Fibroblast of skin of left biceps (primary cell): ENCODE data around the gene IQCE.
"Not testable (repeated sequence)": the region's sequence is repeated elsewhere in the genome, so short reads cannot be mapped to it uniquely, and the experiment has no call there.

Experiments
- DNase-seq, 2 experiments: peaks; one replicate each; pipeline ENCODE4 v3.0.0-alpha.2; 2013; ENCODE audit warnings: low read depth in 2 of 2

IQCE gene

DNA sequence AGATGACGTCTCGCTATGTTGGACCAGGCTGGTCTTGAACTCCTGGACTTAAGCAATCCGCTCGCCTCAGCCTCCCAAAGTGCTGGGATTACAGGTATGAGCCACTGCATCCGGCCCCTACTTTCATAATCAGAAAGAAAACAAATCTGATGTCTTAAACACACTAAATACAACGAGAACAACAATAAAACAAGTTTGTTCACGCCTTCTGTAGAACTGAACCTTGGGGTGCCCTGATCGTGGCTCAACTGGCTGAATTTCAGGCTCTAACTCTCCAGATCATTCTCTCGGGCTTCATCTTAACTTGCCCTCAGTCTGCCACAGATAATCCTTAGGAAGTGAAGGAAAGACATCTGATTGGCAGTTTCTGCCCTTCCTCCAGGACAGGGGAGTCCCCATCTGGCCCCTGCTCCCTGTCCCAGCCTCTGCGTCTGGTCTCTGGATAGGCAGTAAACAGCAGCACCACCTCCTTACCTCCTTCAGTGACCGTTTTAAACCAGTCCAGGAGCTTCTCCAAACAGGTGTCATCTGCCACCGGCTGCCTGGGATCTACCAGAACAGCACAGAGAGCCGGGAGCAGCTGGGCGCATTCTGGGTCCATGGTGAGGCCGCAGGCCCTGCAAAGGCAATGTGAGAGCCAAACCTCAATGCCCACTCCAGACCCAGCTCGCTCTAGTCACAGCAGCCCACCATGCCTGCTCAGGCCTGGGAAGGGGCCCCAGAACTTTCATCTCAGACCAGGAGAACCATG, 4.8 kb upstream of the IQCE start:
- no peak for DNase-seq

DNA sequence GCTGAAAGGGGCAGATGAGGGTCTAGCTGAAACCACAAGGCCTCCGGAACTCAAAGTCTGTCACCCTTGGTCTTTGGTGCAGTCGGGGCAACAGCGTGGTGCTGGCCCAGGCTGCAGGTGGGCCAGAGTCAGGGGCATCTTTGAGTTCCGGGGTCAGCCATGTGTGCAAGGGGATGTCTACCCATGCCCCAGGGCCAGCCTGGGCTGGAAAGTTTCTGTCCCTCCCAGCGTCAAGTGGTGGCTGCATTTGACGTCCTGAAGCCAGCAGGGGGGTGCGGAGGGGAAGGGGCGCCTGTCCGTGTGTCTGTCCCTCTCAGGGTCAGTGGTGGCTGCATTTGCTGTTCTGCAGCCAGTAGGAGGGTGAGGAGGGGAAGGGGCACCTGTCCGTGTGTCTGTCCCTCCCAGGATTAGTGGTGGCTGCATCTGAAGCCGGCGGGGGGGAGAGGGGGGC, 4.1 kb upstream of the IQCE start:
- no peak for DNase-seq

DNA sequence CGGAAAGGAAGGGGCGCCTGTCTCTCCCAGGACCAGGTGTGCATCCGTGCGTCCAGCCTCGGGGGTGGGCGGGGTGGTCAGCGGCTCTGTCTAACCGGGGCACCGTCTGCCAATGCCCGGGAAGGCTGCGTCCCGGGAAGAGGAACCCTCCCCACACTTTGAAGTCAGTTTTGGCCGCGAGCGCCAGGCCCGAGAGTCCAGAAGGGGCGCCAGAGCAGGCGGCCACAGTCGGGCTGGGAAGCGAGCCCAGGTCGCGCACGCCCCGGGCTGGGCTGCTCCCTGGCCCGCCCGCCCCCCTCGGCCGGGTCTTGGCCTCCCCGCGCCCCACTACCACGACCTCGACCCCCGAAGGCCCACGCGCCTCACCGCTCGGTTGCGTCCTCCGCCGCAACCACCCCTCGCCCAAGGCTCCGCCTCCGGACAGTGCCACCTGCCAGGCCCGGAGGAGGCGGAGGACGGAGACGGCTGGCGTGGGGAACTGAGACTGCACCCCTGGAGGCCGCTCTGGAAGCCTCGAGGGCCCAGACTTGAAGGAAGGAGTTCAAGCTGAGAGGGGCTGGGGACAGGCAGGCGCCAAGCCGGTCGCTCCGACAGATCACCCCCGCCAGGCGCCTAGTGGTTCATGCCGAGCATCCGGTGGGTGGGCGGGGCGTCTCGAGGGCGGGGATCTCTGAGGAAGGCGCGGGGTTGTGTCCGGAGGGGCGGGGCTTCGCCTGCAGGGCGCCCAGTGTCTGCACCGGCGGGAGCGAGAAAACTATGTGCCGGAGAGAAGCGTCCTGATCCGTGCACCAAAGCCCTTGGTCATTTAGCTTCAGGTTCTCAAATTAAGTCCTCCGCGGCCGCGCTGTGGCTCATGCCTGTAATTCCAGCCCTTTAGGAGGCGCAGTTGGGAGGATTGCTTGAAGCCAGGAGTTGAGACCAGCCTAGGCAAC, 3.4 kb upstream of the IQCE start, which contains the start of gene BRAT1:
TSS of gene BRAT1 (minus strand) at position 404 of the 932 bp plus-strand sequence. CDS start 1,093 bp downstream, outside the sequence.
- DNase-seq = peak; percentile 66 to 70

DNA sequence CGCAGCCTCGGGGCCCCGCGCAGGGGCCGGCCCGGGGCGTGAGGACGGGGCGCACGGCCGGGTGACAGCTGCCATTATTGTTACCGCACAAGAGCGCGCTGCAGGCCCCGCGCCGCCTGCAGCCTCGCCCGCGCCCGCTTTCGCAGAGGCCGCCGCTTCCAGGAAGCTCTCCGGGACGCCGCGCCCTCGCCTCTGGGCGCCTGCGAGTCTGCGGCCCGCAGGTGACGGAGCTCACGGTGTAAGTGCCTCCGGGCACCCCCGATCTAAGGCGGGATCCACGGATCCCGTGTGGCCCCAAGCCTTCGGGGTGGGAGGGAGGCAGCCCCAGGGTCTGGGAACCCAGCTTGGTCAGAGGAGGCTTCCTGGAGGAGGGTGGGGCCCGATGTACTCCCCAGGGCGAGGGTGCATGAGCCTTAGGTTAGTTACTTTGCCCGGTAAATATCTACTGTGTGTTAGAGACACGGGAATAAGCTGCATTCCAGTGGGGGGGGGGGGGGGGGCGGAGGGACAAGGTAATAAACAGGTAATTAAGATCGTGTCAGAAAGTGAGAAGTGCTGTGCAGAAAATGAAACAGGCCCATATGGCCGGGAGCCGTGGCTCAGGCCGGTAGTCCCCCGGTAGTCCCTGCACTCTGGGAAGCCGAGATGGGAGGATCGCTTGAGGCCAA, 638 bp downstream of the IQCE start:
- DNase-seq = no peak

DNA sequence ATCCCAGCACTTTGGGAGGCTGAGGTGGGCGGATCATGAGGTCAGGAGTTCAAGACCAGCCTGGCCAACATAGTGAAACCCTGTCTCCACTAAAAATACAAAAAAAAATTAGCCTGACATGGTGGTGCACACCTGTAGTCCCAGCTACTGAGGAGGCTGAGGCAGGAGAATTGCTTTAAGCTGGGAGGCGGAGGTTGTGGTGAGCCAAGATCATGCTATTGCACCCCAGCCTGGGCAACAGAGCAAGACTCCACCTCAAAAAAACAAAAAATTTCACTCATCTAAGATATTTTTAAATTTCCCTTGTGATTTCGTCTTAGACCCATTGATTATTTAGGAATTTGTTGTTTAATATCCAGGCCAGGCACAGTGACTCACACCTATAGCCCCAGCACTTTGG, 5.2 kb downstream of the IQCE start:
- DNase-seq = not testable (repeated sequence)

DNA sequence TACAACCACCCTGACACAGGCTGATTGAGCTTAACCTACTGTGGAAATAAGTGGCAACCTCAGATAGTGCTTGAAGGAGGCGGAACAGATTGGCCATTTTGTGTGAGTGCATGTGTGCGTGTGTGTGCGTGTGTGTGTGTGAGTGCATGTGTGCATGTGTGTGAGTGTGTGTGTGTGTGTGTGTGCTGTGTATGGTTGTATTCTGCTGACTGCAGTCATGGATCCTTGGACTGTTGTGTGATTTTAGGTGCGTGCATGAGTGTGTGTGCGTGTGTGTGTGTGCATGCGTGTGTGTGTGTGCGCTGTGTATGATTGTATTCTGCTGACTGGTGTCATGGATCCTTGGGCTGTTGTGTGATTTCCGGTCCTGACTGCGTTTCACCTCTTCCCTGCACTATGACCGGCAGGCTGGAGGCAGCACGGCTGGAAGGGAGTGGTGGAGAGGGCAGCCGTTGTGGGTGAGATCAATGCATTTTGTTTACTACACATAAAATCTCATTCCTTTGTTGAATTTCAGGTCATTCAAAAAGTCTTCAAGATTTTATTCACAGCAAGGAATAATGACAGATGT, 6.3 kb downstream of the IQCE start:
- DNase-seq = no peak

DNA sequence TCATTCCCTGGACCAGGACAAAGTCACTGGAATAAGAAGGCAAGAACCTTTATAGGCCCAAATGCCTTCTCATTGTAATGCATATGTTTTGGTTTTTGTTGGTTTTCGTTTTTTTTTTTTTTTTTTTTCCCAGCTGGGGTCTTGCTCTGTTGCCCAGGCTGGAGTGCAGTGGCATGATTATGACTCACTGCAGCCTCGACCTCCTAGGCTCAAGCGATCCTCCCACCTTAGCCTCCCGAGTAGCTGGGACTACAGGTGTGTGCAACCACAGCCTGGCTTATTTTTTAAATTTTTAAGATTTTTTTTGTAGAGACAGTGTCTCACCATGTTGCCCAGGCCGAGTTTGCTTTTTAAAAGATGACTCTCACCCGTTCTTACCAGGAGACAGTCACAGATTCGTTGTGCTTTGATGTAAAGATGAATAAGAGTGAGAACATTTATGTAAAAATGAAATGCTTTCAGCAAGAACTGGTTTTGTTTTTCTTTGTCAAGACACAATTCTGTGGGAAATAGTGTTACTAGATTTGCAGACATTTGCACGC, 7.6 kb downstream of the IQCE start:
- no peak for DNase-seq

DNA sequence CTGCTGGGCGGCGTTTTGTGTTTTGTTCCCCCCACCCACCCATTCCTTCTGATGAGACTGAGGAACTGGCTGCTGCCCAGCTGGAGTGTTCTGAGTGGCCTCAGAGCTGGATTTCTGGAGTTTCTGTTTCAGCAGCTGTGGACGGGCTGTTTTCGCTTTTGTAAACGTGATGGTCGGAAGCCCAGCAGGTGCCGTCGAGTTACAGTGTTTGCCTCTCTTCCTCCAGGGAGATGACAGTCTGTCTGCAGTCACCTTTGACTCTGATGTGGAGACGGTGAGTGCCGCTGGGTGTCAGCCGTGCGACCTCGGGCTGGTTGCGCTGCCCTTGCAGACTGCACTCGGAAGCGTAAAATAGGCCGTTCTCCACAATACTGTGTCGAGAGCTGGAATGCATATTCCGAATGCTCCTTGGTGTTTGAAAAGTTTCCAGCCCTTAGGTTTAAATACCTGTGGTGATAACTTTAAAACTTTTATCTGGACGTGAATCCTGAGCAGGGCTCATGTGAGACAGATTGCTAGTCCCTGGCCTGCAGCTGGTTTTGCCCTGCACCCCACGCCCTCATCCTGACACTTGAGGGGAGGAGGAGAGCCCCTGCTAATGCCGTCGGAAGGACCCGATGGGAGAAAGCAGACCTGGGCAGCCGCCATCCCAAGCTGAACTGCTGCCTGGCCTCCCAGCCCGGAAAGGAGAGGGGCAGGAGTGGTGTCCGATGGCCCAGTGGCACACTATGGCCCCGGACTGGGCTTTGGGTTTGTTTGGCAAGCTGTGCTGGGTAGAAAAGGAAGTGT, 8.3 kb downstream of the IQCE start:
- no peak for DNase-seq

DNA sequence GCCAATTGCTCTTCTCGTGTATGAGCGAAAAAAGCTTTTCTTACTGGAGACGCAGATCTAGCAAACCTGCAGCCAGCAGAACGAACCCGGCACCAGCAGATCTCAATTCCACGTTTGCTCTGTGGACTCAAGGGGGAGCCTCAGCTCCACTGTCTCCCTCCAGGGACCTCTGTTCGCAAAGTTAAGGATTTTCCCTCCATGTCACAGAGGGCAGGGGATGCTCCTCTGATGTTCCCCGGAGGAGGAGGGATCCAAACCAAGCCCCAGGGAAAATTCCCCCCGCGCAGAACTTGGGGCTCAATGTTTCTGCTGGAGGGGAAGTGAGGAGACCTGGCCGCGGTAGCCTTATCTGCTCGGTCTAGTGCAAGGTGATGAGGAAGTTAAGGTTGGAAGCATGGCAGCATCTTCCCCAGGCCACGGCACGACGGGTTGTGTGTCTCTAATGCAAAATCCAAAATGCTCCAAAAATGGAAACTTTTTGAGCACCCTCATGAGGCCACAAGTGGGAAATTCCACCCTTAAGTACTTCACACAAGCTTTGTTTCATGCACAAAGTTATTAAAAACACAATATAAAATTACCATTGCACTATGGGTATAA, 9.0 kb downstream of the IQCE start:
- no peak for DNase-seq

DNA sequence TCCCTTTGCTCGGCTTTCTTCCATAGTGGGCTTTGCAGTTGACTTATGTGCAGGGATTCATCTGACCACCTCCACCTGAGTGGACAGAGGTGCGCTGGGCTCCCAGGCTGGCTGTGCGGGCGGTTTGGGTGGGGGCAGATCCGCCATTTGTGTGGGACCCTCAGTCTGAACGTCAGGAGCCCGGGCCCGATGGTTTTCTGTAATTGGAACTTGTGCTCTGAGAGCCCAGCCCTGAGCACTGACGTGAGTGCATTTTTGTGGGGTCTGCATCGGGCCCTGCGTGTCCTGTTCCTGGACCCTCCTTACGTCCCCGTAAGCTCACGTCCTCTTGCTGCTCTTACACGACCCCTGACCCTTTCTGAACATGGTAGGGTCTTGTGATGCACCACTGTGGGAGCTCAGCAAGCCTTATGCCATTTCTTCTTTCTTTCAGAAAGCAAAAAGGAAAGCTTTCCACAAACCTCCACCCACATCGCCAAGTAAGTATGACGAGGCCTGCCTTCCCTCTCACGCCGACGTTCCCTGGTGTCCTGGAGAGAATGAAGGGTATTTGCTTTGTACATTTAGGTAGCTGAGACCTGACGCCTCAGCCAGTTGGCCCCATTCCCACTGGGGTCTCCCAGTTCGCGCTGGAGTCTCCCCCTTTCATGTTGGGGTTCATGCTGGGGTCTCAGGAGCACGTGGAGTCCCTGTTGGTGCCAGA, 9.9 kb downstream of the IQCE start:
- no peak for DNase-seq

DNA sequence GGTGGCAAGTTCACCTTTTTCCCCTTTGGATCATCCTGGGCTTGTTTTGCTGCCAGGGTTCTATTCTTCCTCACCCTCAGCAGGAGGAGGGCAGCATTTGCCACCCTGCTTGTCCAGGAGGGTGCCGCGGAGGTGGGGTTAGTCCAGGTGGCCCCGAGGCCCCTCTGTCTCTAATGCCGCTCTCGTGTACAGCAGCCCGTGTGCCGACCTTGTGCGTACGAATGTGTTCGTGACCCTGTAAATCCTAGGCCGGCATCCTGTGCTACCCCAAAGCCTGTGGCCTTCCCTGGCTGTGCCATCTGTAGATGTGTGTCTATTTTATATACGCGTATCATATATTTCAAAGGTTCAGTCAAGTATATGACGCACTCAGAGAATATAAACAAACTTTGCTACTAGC, 10.6 kb downstream of the IQCE start:
- no peak for DNase-seq

DNA sequence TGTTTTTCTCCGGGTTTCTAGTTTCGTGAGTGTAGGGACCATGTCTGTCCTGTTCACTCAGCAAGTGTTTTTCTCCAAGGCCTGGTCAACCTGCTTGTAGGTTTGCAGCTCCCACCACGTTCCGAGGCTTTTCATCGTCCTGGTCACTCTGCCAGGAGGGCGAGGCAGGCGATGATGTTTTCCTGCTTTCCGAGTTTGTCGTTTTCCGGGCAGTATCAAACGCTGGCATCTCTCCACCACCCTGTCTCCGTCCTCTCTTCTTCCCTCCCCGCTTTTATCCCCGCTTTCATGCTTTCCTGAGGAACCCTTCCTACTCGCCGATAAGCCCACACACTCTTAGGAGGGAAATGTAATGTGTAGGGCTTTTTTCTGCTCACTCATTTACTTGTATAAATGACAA, 11.2 kb downstream of the IQCE start:
- DNase-seq = no peak

DNA sequence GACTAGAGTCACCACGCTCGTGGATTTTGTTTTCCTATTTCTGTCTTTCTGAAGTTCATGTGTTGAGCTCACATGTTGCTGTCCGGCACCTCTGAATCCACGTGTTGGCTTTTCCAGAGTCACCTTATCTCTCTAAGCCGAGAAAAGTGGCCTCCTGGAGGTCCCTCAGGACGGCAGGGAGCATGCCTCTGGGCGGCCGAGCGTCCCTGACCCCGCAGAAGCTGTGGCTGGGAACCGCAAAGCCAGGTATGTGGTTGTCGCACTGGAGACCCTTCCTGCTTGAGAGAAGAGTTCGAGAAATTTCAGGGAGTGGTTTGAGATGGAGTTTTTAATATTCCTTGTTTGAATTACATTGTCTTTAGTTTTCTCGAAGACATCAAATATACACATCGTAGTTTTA, 12.6 kb downstream of the IQCE start:
- DNase-seq = no peak

DNA sequence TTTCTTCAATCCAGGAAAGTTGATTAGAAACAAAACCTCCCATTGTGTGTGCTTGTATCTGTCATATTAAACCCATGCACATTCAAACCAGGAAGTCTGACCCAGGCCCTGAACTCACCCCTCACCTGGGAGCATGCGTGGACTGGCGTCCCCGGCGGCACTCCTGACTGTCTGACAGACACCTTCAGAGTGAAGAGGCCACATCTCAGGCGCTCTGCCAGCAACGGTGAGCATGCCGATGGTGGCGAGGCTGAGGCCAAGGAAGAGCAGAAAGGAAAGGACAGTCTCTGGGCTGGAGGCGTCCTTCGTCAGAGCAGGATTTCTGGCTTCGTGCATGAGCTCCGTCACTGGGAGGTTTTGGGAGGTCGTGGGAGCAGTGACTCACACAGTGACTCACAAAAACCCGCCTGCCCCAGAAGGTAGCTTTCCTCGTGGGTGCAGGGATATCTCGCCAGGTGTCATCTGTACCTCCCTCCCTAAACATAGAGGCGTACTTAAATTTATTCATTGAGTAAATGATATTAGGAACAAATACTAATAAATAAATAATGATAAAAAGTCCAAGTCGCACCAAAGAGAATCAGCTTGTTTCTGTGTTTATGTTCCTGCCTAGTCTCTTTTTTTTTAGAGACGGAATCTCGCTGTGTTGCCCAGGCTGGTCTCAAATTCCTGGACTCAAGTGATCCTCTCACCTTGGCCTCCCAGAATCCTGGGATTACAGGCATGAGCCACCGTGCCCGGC, 13.5 kb downstream of the IQCE start:
- DNase-seq = no peak

DNA sequence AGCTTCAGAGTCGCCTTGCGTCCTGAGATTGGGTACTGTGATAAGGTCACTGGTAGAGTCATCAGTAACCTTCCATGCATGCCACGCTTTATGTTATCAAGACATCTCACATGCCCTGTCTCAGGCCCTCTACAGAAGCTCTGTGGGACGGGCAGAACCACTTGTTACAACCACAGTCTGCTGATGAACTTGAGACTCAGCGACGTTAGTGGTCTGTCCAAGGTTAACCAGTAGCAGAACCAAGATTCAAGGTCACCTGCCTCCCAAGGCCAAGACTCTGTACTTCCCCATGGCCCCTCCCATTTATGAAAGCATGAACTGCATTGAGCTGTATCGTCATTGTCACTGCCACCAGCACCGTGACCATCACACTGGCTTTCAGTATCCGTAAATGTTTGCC, 15.0 kb downstream of the IQCE start:
- no peak for DNase-seq

DNA sequence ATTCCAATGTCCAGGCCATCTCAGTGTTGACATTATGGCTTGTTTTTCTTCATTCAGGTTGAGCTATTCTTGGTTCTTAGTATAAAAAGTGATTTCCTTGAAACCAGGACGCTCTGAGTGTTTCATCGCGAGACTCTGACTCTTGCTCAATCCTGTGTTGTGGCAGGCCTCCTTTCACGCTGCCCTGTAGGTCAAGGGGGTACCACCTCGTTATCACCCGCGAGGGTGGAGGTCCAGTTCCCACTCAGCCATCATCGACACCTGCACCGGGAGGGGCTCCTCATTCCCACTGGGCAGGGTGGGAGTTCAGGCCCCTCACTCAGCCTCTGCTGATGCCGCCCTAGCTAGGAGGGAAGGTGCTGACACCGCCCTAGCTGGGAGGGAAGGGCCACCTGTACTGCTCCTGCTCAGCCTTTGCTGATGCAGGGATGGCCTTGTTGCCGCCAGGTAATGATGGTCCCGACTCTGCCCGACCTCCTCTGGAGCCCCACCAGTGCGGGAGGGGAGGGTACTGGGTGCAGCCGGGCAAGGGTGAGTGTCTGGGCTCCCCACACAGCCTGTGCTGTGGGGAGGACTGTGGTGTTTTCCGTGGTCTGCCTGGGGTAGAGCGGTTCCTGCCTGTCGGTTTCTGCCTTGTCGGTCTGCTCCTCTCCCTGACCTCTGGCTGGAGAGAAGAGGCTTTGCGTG, 16.4 kb downstream of the IQCE start:
- no peak for DNase-seq

DNA sequence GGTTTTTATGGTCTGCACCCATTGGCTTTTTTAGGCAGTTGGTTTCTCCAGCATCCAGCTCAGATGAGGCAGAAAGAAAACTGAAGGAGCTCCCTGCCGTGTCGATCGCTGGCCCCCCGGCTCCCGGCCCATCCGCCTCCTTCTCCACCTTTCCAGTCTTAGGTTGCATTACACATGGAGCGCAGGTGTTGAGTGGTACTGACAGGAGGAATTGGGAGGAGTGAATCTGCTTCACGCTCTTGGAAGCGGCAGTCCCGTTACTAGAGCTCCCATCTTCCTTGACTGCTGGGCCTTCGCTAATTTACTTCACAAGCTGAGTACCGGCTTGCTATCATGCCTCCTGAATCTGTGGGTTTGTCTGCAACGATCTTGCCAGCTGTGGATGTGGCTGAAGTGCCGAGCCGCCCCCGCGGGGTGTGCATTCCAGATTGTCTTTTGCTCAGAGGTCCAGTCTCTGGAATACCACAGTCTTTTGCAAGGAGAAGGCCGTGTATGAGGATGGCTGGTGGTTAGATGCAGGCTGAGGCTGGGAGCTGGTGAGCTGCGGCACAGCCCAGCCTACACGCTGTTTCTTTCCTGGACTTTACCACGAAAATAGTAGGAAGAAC, 17.1 kb downstream of the IQCE start:
- no peak for DNase-seq
